H1 (cell line): ENCODE results near the gene OCSTAMP. TPM values are rescaled to one million over a fixed set of nuclear protein-coding genes. Genes with fewer than 3 reads are reported as not detected.

Experiments used
- ATF3 ChIP-seq: IDR thresholded peaks from 2 replicates; pipeline ENCODE4 v1.6.1; 2011; ENCODE audit warnings: low read depth, mild to moderate bottlenecking, low read length; ENCODE audit not compliant: insufficient read depth
- EZH2 ChIP-seq: fragments of 200-600 bp; sonication (generic); IDR thresholded peaks from 2 replicates; pipeline ENCODE4 v1.7.1; 2012; ENCODE audit warnings: low read depth, mild to moderate bottlenecking, moderate library complexity, low read length, inconsistent platforms; ENCODE audit not compliant: severe bottlenecking
- NANOG ChIP-seq: IDR thresholded peaks from 2 replicates; pipeline ENCODE4 v1.6.1; 2011; ENCODE audit warnings: low read length, low read depth, mild to moderate bottlenecking, inconsistent platforms; ENCODE audit not compliant: insufficient read depth, poor library complexity, severe bottlenecking
- SP4 ChIP-seq: IDR thresholded peaks from 2 replicates; pipeline ENCODE4 v1.6.1; 2012; ENCODE audit warnings: low read length, inconsistent platforms
- SUZ12 ChIP-seq: fragments of 200-600 bp; sonication (generic); IDR thresholded peaks from 2 replicates; pipeline ENCODE4 v1.6.1; 2012; ENCODE audit warnings: mild to moderate bottlenecking, inconsistent platforms, low read length, moderate library complexity, mixed read lengths
- polyA plus RNA-seq, 7 experiments: library from polyadenylated mRNA; depleted of rRNA in 3 of 7; stranded (reverse) in 5 of 7; unstranded in 2 of 7; fragments of >200 nt in 5 of 7; fragments of 200-250 nt in 2 of 7; gene quantifications; 1 replicate in 5 of 7; 2 replicates in 1 of 7; 4 replicates in 1 of 7; pipeline versions ENCODE4 v1.2.1 to v1.2.3, GENCODE V29; 2011 to 2013; ENCODE audit warnings: missing spikeins in 2 of 7, mixed read lengths in 2 of 7
- total RNA-seq: library from RNA; stranded (reverse); fragmentation: NEBNext Ultra II Directional; extraction: Animal tissue kit (Norgen Biotek cat#: 25700); gene quantifications from 2 replicates; pipeline ENCODE4 v1.2.1, GENCODE V29; 2021

Gene OCSTAMP
- total and polyA plus RNA-seq, 2 of the 8 experiments (the other 6 are each of a cell fraction or from before 2014, with no cell fraction given), result 0.09 to 0.13 TPM

- TF ChIP-seq ATF3, result no peak
- TF ChIP-seq SUZ12, result no peak
- no peak for TF ChIP-seq NANOG
- no peak for TF ChIP-seq EZH2
- no peak for TF ChIP-seq SP4
Observed at GRCh38 chr20:46558511-46558959, 8.1 kb upstream of the OCSTAMP start (continued).
